HG02571 (cell line): ENCODE data around the gene HAUS5.
"Not testable (repeated sequence)": the region's sequence is repeated elsewhere in the genome, so short reads cannot be mapped to it uniquely, and the experiment has no call there.

Experiments
- ATAC-seq: cut with Tn5 transposase; IDR thresholded peaks from one replicate; pipeline ENCODE4 v1.9.1; 2021; ENCODE audit warnings: mild to moderate bottlenecking, moderate library complexity; ENCODE audit not compliant: unreplicated experiment

HAUS5 gene

GRCh38 chr19:35607170-35607569 is 5.4 kb upstream of the HAUS5 start:
- ATAC-seq, result not testable (repeated sequence)

- ATAC-seq, result no peak
Measured at GRCh38 chr19:35607661-35608060, 4.9 kb upstream of the HAUS5 start.

- no peak for ATAC-seq
Measured at GRCh38 chr19:35608251-35608650, 4.3 kb upstream of the HAUS5 start.

GRCh38 chr19:35609851-35610353 is 2.6 kb upstream of the HAUS5 start:
- no peak for ATAC-seq

- ATAC-seq, result no peak
Measured at GRCh38 chr19:35612224-35612558, 344 bp upstream of the HAUS5 start.

GRCh38 chr19:35613574-35613973 is 1.0 kb downstream of the HAUS5 start:
- ATAC-seq, result no peak

- no peak for ATAC-seq
Measured at GRCh38 chr19:35615036-35615435, 2.5 kb downstream of the HAUS5 start.

GRCh38 chr19:35618857-35619256 is 6.3 kb downstream of the HAUS5 start:
- no peak for ATAC-seq

- no peak for ATAC-seq
Measured at GRCh38 chr19:35619290-35619923, 6.9 kb downstream of the HAUS5 start.

GRCh38 chr19:35620001-35620400 is 7.5 kb downstream of the HAUS5 start:
- no peak for ATAC-seq

GRCh38 chr19:35621708-35622107 is 9.2 kb downstream of the HAUS5 start:
- no peak for ATAC-seq

- ATAC-seq, result no peak
Measured at GRCh38 chr19:35622750-35623149, 10.2 kb downstream of the HAUS5 start.

- no peak for ATAC-seq
Measured at GRCh38 chr19:35623327-35624010, 10.9 kb downstream of the HAUS5 start.

GRCh38 chr19:35628264-35628564 is 15.7 kb downstream of the HAUS5 start:
- ATAC-seq, result no peak

- peak; percentile 95 for ATAC-seq
Measured at GRCh38 chr19:35628565-35629331, 16.2 kb downstream of the HAUS5 start, which contains the start of gene RBM42. Gene RBM42, plus strand, starts transcription at chr19:35629036. Its CDS starts 118 bp downstream, at chr19:35629154.

GRCh38 chr19:35629332-35629633 is 16.7 kb downstream of the HAUS5 start:
- peak; percentile 6 for ATAC-seq

- ATAC-seq, result no peak
Measured at GRCh38 chr19:35633727-35634440, 21.3 kb downstream of the HAUS5 start.

GRCh38 chr19:35636651-35637050 is 24.1 kb downstream of the HAUS5 start:
- ATAC-seq, result no peak

GRCh38 chr19:35637165-35637564 is 24.6 kb downstream of the HAUS5 start:
- no peak for ATAC-seq

GRCh38 chr19:35639321-35639639 is 26.7 kb downstream of the HAUS5 start:
- ATAC-seq, result no peak

GRCh38 chr19:35639863-35640262 is 27.3 kb downstream of the HAUS5 start:
- ATAC-seq, result no peak
